Transverse colon (tissue), 4 donors: Measurements from ENCODE around the gene CALN1.

Experiments used
- CTCF ChIP-seq, 5 experiments: fragments of 200-600 bp in 3 of 5; fragments of 450-650 bp in 2 of 5; sonication (generic) in 3 of 5; IDR thresholded peaks; 1 replicate in 2 of 5; 2 replicates in 3 of 5; pipeline ENCODE4 v1.5.1; 2016 to 2017; ENCODE audit warnings: antibody characterized with exemption in 5 of 5, inconsistent platforms in 3 of 5, mild to moderate bottlenecking in 2 of 5, moderate library complexity in 1 of 5
- POLR2A ChIP-seq: fragments of 450-650 bp; IDR thresholded peaks from one replicate; pipeline ENCODE4 v1.6.1; 2016; ENCODE audit warnings: antibody characterized with exemption, mild to moderate bottlenecking, moderate library complexity
- POLR2AphosphoS5 ChIP-seq, 3 donors: sonication (generic); formaldehyde crosslinking; IDR thresholded peaks; one replicate each; pipeline ENCODE4 v1.6.1; 2016; ENCODE audit warnings: antibody characterized with exemption in 3 of 3

GRCh38 chr7:72335561-72336381 lies 76.4 kb downstream of the CALN1 start:
- no peak for TF ChIP-seq POLR2AphosphoS5 (IDR thresholded peaks at IDR 0.05)
- TF ChIP-seq CTCF (IDR thresholded peaks at IDR 0.05), result no peak
- no peak for TF ChIP-seq POLR2A
